Naive thymus-derived CD4-positive, alpha-beta T cell (primary cell): Measurements from ENCODE around the gene TCF7. TPM values are rescaled to one million over a fixed set of nuclear protein-coding genes. Genes with fewer than 3 reads are reported as not detected.
A peak's percentile ranks its signal among the peaks of the same experiment; 100 is the strongest.

Source experiments
- ATAC-seq: fragments of 150-1000 bp; cut with Tn5 transposase; 2 replicates; pipeline ENCODE4 v1.10.0; 2021; ENCODE audit warnings: mild to moderate bottlenecking, moderate library complexity
- CTCF ChIA-PET: fragments of 350-600 bp; sonication (Branson Sonifier 250); formaldehyde crosslinking; loops from one replicate; lab custom pipeline; 2021; ENCODE audit warnings: antibody characterized with exemption; lab: Charles Lee
- POLR2A ChIA-PET: fragments of 350-600 bp; sonication (Branson Sonifier 250); formaldehyde crosslinking; loops from one replicate; lab custom pipeline; 2021; ENCODE audit warnings: antibody characterized with exemption, inconsistent platforms; lab: Charles Lee
- DNase-seq, 9 donors: peaks; one replicate each; pipeline versions ENCODE4 v3.0.0 to v3.0.0-alpha.2; 2020 to 2022; ENCODE audit warnings: mixed read lengths in 1 of 9
- H3K27ac ChIP-seq: one replicate; pipeline ENCODE4 v1.7.0; 2013; ENCODE audit warnings: mild to moderate bottlenecking, low read depth, low read length, moderate library complexity
- H3K27me3 ChIP-seq, 2 donors: one replicate each; pipeline ENCODE4 v1.7.0; 2013; ENCODE audit warnings: low read length in 2 of 2, mild to moderate bottlenecking in 2 of 2, moderate library complexity in 2 of 2; ENCODE audit not compliant: control insufficient read depth in 2 of 2, insufficient read depth in 2 of 2
- H3K36me3 ChIP-seq, 3 experiments: 1 replicate in 2 of 3; 2 replicates in 1 of 3; pipeline ENCODE4 v1.7.0; 2013; ENCODE audit warnings: low read length in 3 of 3, mild to moderate bottlenecking in 3 of 3, moderate library complexity in 1 of 3; ENCODE audit not compliant: insufficient read depth in 3 of 3, control insufficient read depth in 2 of 3
- H3K4me1 ChIP-seq, 2 donors: one replicate each; pipeline ENCODE4 v1.7.0; 2013; ENCODE audit warnings: low read length in 2 of 2, mild to moderate bottlenecking in 2 of 2, moderate library complexity in 1 of 2; ENCODE audit not compliant: control insufficient read depth in 2 of 2, insufficient read depth in 2 of 2
- H3K4me3 ChIP-seq: 2 replicates; pipeline ENCODE4 v1.7.0; 2013; ENCODE audit warnings: mild to moderate bottlenecking, low read length
- H3K9me3 ChIP-seq, 3 experiments: 1 replicate in 2 of 3; 2 replicates in 1 of 3; pipeline ENCODE4 v1.7.0; 2013; ENCODE audit warnings: low read length in 3 of 3; ENCODE audit not compliant: control insufficient read depth in 2 of 3
- H3K27ac Mint-ChIP-seq, 9 donors: one replicate each; pipeline ENCODE4 v1.8.0; 2020 to 2022; ENCODE audit warnings: mixed read lengths in 9 of 9, mild to moderate bottlenecking in 8 of 9, moderate library complexity in 5 of 9, inconsistent platforms in 2 of 9
- H3K27me3 Mint-ChIP-seq, 5 donors: one replicate each; pipeline ENCODE4 v1.8.0; 2021 to 2022; ENCODE audit warnings: mixed read lengths in 5 of 5, mild to moderate bottlenecking in 1 of 5
- H3K36me3 Mint-ChIP-seq, 5 donors: one replicate each; pipeline ENCODE4 v1.8.0; 2020 to 2022; ENCODE audit warnings: mixed read lengths in 5 of 5, mild to moderate bottlenecking in 3 of 5, inconsistent platforms in 1 of 5
- H3K4me1 Mint-ChIP-seq, 7 donors: one replicate each; pipeline ENCODE4 v1.8.0; 2020 to 2022; ENCODE audit warnings: mixed read lengths in 7 of 7, mild to moderate bottlenecking in 3 of 7, inconsistent platforms in 1 of 7
- H3K4me3 Mint-ChIP-seq, 10 donors: one replicate each; pipeline ENCODE4 v1.8.0; 2020 to 2022; ENCODE audit warnings: mild to moderate bottlenecking in 10 of 10, mixed read lengths in 10 of 10, moderate library complexity in 6 of 10, inconsistent platforms in 2 of 10
- H3K9me3 Mint-ChIP-seq, 11 donors: one replicate each; pipeline ENCODE4 v1.8.0; 2020 to 2022; ENCODE audit warnings: mixed read lengths in 11 of 11, mild to moderate bottlenecking in 4 of 11, inconsistent platforms in 1 of 11, moderate library complexity in 1 of 11
- intact Hi-C, 2 donors: fragments of 100-400 bp; cut with micrococcal nuclease; formaldehyde crosslinking; loops; one replicate each; pipeline ENCODE4 v1.15.1; 2023
- polyA plus RNA-seq, 2 donors: library from polyadenylated mRNA; unstranded; fragments of 300-500 nt; fragmentation: Illumina TruSeq; gene quantifications; one replicate each; pipeline ENCODE4 v1.2.3, GENCODE V29; 2021
- total RNA-seq, 6 experiments: library from RNA in 5 of 6; stranded (reverse) in 5 of 6; gene quantifications; 1 replicate in 5 of 6; 2 replicates in 1 of 6; pipeline ENCODE4 v1.2.3 and lab custom pipeline; 2021 to 2026

Gene TCF7
- total and polyA plus RNA-seq, 7 experiments from 2014 or later: 203 to 1,066 (median 560) TPM

DNA sequence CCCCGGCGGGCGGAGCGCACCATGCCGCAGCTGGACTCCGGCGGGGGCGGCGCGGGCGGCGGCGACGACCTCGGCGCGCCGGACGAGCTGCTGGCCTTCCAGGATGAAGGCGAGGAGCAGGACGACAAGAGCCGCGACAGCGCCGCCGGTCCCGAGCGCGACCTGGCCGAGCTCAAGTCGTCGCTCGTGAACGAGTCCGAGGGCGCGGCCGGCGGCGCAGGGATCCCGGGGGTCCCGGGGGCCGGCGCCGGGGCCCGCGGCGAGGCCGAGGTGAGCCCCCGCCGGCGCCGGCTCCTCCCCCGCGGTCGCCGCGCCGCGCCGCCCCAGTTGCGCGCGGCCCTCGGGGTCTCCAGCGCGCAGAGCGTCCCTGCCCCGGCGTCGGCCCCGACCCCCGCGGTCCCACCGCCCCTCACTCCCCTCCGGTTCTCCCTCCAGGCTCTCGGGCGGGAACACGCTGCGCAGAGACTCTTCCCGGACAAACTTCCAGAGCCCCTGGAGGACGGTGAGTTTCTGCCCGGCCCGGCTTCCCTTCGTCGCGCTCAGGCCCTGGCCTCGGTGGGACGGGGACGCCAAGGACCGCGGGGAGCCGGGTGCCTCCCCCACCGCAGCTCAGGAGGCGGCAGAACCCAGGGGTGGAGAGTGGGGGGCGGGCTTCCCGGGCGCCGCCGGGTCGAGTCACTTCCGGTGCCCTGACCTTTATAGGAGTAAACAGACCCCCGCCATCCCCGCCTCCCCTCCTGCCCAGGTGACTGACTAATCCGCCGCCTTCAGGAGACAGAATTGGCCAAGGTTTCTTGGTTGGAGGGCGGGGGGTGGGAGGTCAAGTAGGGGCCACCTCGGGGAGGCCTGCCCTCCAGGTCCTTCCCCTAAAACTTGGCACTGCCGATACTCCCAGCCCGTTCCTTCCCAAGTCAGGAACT, 665 bp downstream of the TCF7 start:
- H3K4me1 ChIP-seq: peaks cover 28 to 72% of the 10 kb centered on the region in 2 donors
- intact Hi-C loops: loop anchor here (1.0 to 5.0 kb wide), 10 partner anchors 7 to 112 kb away; partner anchors contain the start of genes PPP2CA (in 1 of the 2) and SKP1 (in 1 of the 2)
- DNase-seq (peak in 8 of 9 donors; percentile 53 to 77 (median 70)), ATAC-seq (peak; percentile 12)
- ChIA-PET CTCF (interaction anchor here (0.9 to 17.6 kb wide), 3 partner anchors 22 to 73 kb away, joined by 3 to 394 read pairs (median 53); no protein-coding TSS in a partner anchor), POLR2A (interaction anchor here (1.1 to 48.2 kb wide), 7 partner anchors 40 to 111 kb away, joined by 3 to 1333 read pairs (median 10); partner anchors contain the start of genes PPP2CA and SKP1)
- H3K27ac ChIP-seq: peak overlapping the region; percentile 97
- H3K27me3 Mint-ChIP-seq: peaks cover 0 to 48% (median 0%) of the 10 kb centered on the region in 5 donors
- H3K4me3 Mint-ChIP-seq: peak overlapping the region; percentile 81 to 100 (median 98)
- peaks cover 0 to 2% (median 0%) of the 10 kb centered on the region in 11 donors for H3K9me3 Mint-ChIP-seq
- peaks cover 25 to 74% (median 30%) of the 10 kb centered on the region in 7 donors for H3K4me1 Mint-ChIP-seq
- H3K36me3 ChIP-seq: peaks cover 4 to 51% (median 41%) of the 10 kb centered on the region in 3 experiments
- H3K9me3 ChIP-seq: no peaks in the 10 kb centered on the region
- no peaks in the 10 kb centered on the region for H3K27me3 ChIP-seq
- H3K36me3 Mint-ChIP-seq: peaks cover 27 to 48% (median 46%) of the 10 kb centered on the region in 5 donors
- H3K27ac Mint-ChIP-seq: peak overlapping the region; percentile 24 to 99 (median 90)
- H3K4me3 ChIP-seq: peak overlapping the region; percentile 86

GRCh38 chr5:134115806-134116175, 1.3 kb downstream of the TCF7 start:
- H3K27ac ChIP-seq: peak overlapping the region; percentile 97
- DNase-seq (peak in 1 of 9 donors; percentile 45), ATAC-seq (no peak)
- ChIA-PET POLR2A (interaction anchor here (1.1 to 48.2 kb wide), 5 partner anchors 41 to 69 kb away, joined by 3 to 1333 read pairs (median 10); partner anchors contain the start of gene SKP1), CTCF (interaction anchor here (4.8 to 17.6 kb wide), 2 partner anchors 21 to 74 kb away, joined by 53 to 394 read pairs; no protein-coding TSS in a partner anchor)
- peaks cover 22 to 75% of the 10 kb centered on the region in 2 donors for H3K4me1 ChIP-seq
- Mint-ChIP-seq H3K36me3 (peaks cover 33 to 53% (median 52%) of the 10 kb centered on the region in 5 donors), H3K4me3 (peak overlapping the region; percentile 81 to 100 (median 98)), H3K27ac (peak overlapping the region; percentile 24 to 99 (median 90)), H3K4me1 (peaks cover 19 to 74% (median 29%) of the 10 kb centered on the region in 7 donors), H3K9me3 (peaks cover 0 to 2% (median 0%) of the 10 kb centered on the region in 11 donors), H3K27me3 (peaks cover 0 to 52% (median 0%) of the 10 kb centered on the region in 5 donors)
- peak overlapping the region; percentile 86 for H3K4me3 ChIP-seq
- peaks cover 4 to 57% (median 47%) of the 10 kb centered on the region in 3 experiments for H3K36me3 ChIP-seq
- intact Hi-C loops: loop anchor here in 1 of 2 donors (2.0 kb wide), 1 partner anchor 61 kb away; the partner anchor contains the start of gene SKP1
- no peaks in the 10 kb centered on the region for H3K9me3 ChIP-seq
- H3K27me3 ChIP-seq: no peaks in the 10 kb centered on the region

DNA sequence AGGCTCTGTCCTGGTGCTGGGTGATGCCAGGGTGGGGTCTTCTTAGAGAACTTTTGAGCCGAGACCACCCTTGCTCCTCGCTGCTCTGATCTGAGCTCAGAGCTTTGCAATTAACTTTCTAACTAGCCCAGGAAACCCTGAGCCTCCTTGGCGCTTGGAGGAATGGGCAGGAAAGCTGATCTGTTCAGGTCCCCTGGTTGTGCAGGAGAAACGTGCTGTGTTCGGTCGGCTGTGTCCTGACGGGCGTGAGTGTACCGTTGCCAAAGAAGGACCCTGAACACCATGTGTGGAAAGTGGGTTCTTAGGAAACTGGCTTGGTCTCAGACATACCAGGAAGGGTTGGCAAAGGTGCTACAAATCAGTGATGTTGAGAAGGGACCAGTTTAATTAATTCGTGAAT, 1.8 kb downstream of the TCF7 start:
- H3K9me3 ChIP-seq: no peaks in the 10 kb centered on the region
- ATAC-seq (no peak), DNase-seq (no peak)
- ChIA-PET POLR2A (interaction anchor here (0.7 to 48.2 kb wide), 5 partner anchors 41 to 70 kb away, joined by 3 to 1333 read pairs (median 10); partner anchors contain the start of gene SKP1), CTCF (interaction anchor here (4.8 to 17.6 kb wide), 2 partner anchors 20 to 74 kb away, joined by 53 to 394 read pairs; no protein-coding TSS in a partner anchor)
- Mint-ChIP-seq H3K9me3 (peaks cover 0 to 2% (median 0%) of the 10 kb centered on the region in 11 donors), H3K4me1 (peaks cover 15 to 73% (median 24%) of the 10 kb centered on the region in 7 donors), H3K27me3 (peaks cover 0 to 52% (median 0%) of the 10 kb centered on the region in 5 donors), H3K4me3 (peak overlapping the region; percentile 81 to 100 (median 98)), H3K36me3 (peaks cover 34 to 57% (median 57%) of the 10 kb centered on the region in 5 donors), H3K27ac (peak overlapping the region; percentile 24 to 99 (median 90))
- intact Hi-C loops: no loop called here
- peaks cover 17 to 75% of the 10 kb centered on the region in 2 donors for H3K4me1 ChIP-seq
- H3K27me3 ChIP-seq: no peaks in the 10 kb centered on the region
- peak overlapping the region; percentile 97 for H3K27ac ChIP-seq
- peak overlapping the region; percentile 86 for H3K4me3 ChIP-seq
- peaks cover 4 to 60% (median 47%) of the 10 kb centered on the region in 3 experiments for H3K36me3 ChIP-seq

DNA sequence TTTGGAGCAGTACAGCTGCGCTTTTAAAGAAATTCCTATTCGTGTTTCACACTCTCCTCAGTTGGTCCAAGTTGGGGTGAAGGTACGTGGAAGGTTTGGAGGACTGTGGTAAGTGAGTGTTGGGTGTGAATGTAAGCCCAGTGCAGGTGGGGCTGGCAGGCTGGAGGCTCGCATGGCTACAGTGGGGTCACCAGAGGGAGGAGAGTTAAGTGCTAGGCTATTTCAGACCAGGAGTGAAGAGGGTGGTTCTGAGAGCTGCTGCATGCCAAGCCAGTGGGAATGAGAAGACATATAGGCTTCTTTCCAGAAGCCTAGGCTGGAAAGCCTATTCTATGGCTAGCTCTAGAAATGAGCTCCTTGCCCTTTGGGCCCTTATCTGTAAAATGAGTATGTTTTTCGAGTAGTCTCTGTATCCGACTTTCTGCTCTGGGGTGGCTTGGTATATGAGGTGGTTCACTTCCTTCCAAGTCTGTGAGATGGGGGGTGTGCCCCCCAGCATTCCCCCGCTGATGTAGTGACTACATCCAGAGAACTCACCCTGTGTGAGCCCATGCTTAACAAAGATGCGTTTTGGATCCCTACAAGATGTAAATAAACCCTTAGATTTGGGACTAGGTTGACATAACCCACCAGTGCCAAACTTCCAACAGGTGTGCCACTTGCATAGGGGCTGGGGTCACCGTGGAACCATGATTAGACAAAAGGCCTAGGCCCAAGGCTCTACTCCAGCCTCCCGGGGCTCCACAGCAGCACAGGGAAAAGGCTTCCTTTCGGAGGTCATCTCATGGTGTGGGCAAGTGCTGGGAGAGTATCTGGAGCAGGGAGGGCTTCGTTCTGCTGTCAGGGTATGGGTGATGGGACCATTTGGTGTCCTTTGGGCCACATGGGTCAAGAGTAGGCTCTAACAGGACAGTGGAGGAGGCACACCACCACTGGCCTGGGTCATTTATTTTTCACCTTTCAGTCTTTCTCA, 2.6 kb downstream of the TCF7 start:
- ATAC-seq (no peak), DNase-seq (peak in 2 of 9 donors; percentile 48)
- Mint-ChIP-seq H3K9me3 (peaks cover 0 to 2% (median 0%) of the 10 kb centered on the region in 11 donors), H3K4me1 (peaks cover 7 to 72% (median 23%) of the 10 kb centered on the region in 7 donors), H3K27ac (peak overlapping the region; percentile 79 to 99 (median 90)), H3K4me3 (peak overlapping the region; percentile 81 to 100 (median 98)), H3K36me3 (peaks cover 38 to 65% (median 62%) of the 10 kb centered on the region in 5 donors), H3K27me3 (peaks cover 0 to 47% (median 0%) of the 10 kb centered on the region in 5 donors)
- Histone ChIP-seq H3K36me3 (peaks cover 4 to 68% (median 49%) of the 10 kb centered on the region in 3 experiments), H3K27ac (peak overlapping the region; percentile 97), H3K4me1 (peaks cover 10 to 75% of the 10 kb centered on the region in 2 donors), H3K4me3 (peak overlapping the region; percentile 86), H3K27me3 (no peaks in the 10 kb centered on the region), H3K9me3 (no peaks in the 10 kb centered on the region)
- CTCF ChIA-PET: interaction anchor here (0.9 to 17.6 kb wide), 4 partner anchors 20 to 75 kb away, joined by 3 to 394 read pairs (median 28); no protein-coding TSS in a partner anchor
- POLR2A ChIA-PET: interaction anchor here (0.7 to 48.2 kb wide), 7 partner anchors 42 to 71 kb away, joined by 3 to 1333 read pairs (median 10); partner anchors contain the start of gene SKP1
- intact Hi-C loops: no loop called here

- Mint-ChIP-seq H3K4me1 (peaks cover 5 to 74% (median 27%) of the 10 kb centered on the region in 7 donors), H3K27ac (peak overlapping the region; percentile 79 to 99 (median 90)), H3K4me3 (peak overlapping the region; percentile 81 to 100 (median 98)), H3K27me3 (peaks cover 0 to 36% (median 0%) of the 10 kb centered on the region in 5 donors), H3K9me3 (peaks cover 0 to 2% (median 0%) of the 10 kb centered on the region in 11 donors), H3K36me3 (peaks cover 41 to 73% (median 67%) of the 10 kb centered on the region in 5 donors)
- H3K9me3 ChIP-seq: no peaks in the 10 kb centered on the region
- intact Hi-C loops: loop anchor here in 1 of 2 donors (1.0 kb wide), 1 partner anchor 27 kb away; no protein-coding TSS in a partner anchor
- peaks cover 13 to 77% of the 10 kb centered on the region in 2 donors for H3K4me1 ChIP-seq
- POLR2A ChIA-PET: interaction anchor here (0.8 to 48.2 kb wide), 7 partner anchors 43 to 108 kb away, joined by 4 to 1333 read pairs (median 9); partner anchors contain the start of genes PPP2CA and SKP1
- no peak for ATAC-seq
- H3K36me3 ChIP-seq: peaks cover 4 to 80% (median 62%) of the 10 kb centered on the region in 3 experiments
- CTCF ChIA-PET: interaction anchor here (1.1 to 17.6 kb wide), 4 partner anchors 18 to 76 kb away, joined by 3 to 394 read pairs (median 28); no protein-coding TSS in a partner anchor
- no peak for DNase-seq
- H3K4me3 ChIP-seq: peak overlapping the region; percentile 86
- no peaks in the 10 kb centered on the region for H3K27me3 ChIP-seq
- peak overlapping the region; percentile 97 for H3K27ac ChIP-seq
Measured at GRCh38 chr5:134118212-134118835, 3.8 kb downstream of the TCF7 start.
